Neuronal stem cell (in vitro differentiated cells): ENCODE results near the gene DNAJA3. TPM values are rescaled to one million over a fixed set of nuclear protein-coding genes. Genes with fewer than 3 reads are reported as not detected.

Experiments
- small RNA-seq: library from polyadenylated mRNA; stranded (forward); fragments of <200 nt; extraction: miRNeasy Mini kit (QIAGEN cat#:217004); gene quantifications from one replicate; pipeline ENCODE3, GENCODE V24; 2013; ENCODE audit not compliant: insufficient read depth

The DNAJA3 gene

Small RNA genes lying within 50 kb of the gene (small RNA-seq; reads per million reads assigned to genes)
- gene AC012676.2: not detected
